CD4-positive, alpha-beta T cell treated with Interleukin-17A for 4 hours (primary cell): Measurements from ENCODE around the gene MYH16.
"Not testable (repeated sequence)": the region's sequence is repeated elsewhere in the genome, so short reads cannot be mapped to it uniquely, and the experiment has no call there.

ENCODE experiments used
- DNase-seq: peaks from one replicate; pipeline ENCODE4 v3.0.0-alpha.2; 2020; ENCODE audit warnings: mixed read lengths

The MYH16 gene

DNA sequence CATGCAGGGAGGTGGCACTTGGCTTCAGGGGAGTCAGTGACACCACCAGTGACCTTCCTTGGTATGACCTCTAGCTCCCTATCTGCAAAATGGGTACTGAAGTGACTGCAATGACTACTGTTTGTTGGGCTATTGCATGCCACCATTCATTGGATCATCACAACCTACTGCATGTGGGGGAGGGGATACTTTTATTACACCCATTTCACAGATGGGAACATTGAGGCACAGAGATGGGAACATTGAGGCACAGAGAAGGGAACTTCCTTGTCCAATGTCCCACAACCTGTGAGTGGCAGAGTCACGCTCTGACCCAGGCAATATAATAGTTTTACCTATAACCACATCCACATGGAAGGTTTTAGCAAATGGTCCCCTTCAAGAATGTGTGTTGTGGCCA, 12.2 kb upstream of the MYH16 start:
- DNase-seq: no peak

DNA sequence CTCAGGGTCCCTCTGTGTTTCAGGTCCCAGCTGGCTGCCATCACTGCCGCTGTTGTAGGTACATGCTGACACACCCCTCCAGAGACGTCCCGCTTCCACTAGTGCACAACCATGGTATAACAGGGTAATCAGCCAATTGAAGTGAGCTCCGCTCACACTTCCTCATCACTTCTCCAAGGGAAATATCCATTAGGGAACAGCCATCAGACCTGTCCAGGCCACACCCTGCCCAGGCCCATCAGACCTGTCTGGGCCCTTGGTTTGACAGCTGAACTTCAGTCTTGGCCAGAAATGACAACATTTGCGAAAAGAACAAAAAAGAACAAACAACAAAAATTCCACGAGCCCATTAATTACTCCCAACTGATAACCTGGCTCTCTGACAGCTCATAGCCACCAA, 11.0 kb upstream of the MYH16 start:
- no peak for DNase-seq

DNA sequence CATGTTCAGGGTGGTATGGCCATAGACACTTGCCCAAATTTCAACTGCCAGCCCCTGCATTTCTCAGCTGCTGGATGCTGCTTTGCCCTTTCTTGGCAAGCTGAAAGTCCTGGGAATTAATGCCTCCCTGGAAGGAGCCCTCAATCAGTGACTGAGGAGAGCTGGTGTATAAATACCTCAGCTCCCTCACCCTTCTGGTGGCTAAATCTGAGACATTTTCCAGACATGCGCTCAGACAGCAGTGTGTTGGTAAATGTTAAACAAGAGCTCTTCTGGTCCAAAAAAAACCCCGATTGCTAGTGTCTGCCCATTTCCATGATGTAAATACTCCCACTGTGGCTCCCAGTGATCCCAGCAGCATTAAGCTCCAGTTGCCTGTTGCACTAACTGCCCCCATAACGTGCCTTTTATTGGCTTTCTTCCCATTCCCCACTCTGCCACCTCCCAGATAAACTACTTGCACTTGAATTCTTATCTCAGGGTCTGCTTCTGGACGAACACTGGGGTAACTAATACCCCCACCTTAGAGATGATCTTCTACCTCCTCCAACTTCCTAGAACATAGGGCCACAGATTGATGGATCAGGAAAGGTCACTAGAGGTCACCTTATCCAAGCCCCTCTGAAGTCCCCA, 6.7 kb upstream of the MYH16 start:
- DNase-seq: no peak

DNA sequence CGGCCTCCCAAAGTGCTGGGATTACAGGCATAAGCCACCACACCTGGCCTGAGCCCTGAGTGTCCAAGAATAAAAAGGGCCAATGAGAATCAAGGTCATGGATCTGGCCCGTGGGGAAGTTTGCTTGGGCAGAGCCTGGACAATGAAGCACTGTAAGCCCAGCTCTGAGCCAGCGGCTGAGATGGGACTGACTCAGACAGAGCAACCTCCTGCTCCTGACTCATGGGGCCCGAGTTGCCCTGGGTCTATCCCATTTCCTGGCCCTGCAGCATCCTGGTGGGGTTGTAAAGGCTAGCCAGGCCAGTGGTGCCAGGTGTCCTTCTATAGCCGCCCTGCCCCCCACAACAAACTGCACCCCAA, 5.2 kb upstream of the MYH16 start:
- DNase-seq: no peak

DNA sequence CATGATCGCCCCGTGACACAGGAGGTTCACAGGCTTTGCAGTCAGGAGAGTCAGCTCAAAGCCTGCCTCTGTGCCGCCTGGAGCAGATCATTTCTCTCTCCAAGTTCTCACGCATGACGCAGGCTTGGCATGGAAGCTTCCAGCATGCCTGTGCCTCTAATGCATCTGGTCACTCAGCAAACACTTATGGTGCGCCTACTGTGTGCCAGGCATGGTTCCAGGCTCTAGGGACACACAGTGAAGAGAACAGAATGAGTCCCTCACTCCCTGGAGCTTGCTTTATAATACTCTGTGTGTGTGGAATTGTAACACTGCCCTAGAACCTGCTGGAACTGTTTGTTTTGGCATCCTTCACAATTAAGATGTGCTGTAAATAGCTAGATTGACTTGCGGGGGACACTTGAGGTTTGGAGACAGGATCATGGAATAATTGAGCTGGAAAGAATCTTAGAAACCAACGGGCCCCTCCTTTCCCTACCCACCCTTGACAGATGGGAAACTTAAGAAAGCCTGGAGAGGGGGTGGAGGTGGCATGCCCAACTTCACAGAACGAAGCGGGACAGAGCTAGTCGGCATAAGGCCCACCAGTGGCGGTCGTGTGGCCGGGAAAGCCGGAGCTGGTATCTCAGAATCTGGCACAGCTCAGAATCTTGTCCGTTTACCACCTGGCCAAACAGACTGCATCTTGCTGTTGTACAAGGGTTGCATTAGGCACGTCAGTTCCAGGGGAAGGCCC, 4.6 kb upstream of the MYH16 start:
- DNase-seq: no peak

DNA sequence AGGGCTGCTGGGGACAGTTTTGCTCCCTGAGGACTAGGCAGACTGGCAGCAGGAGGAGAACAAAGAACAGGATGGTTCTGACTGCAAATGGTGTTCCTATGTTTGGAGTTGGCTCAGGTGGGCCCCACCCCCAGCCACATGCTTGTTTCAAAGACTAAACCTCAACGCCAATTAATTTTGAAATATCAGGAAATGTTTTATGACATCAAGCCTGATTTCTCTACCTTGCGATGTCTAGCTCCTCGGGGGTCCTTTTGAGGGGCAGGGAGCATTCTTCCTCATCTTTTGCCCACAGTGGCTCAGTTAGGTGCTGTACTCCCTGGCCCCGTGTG, 4.1 kb upstream of the MYH16 start:
- DNase-seq: no peak

DNA sequence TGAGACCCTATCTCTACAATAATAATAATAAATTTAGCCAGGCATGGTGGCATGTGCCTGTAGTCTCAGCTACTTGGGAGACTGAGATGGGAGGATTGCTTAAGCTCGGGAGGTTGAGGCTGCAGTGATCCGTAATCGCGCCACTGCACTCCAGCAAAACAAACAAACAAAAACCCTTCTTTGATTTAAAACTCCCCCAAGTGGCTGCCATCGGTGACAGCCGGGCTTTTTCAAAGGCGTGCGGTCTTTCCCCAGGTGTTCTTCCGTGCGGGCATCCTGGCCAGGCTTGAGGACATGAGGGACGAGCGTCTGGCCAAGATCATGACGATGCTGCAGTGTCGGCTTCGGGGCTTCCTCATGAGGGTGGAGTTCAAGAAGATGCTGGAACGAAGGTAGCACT, 1.9 kb upstream of the MYH16 start:
- DNase-seq: no peak

DNA sequence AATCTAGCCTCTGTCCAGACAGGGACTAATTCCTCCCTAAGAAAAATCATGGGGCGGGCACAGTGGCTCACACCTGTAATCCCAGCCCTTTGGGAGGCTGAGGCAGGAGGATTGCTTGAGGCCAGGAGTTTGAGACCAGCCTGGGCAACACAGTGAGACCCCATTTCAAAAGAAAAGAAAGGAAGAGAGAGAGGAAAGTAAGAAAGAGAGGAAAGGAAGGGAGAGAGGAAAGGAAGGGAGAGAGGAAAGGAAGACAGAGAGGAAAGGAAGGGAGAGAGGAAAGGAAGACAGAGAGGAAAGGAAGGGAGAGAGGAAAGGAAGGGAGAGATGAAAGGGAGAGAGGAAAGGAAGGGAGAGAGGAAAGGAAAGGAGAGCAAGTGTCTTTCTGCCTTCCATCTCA, 922 bp downstream of the MYH16 start:
- not testable (repeated sequence) for DNase-seq

DNA sequence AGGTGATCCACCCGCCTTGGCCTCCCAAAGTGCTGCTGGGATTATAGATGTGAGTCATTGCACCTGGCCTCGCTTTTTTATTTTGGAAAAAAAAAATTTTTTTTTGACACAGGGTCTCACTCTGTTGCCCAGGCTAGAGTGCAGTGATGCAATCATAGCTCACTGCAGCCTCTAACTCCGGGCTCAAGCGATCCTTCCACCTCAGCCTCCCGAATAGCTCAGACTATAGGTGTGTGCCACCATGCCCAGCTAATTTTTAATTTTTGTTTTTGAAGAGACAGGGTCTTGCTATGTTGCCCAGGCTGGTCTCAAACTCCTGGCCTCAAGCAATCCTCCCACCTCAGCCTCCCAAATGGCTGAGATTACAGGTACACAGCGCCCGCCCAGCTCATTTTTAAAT, 2.3 kb downstream of the MYH16 start:
- not testable (repeated sequence) for DNase-seq

DNA sequence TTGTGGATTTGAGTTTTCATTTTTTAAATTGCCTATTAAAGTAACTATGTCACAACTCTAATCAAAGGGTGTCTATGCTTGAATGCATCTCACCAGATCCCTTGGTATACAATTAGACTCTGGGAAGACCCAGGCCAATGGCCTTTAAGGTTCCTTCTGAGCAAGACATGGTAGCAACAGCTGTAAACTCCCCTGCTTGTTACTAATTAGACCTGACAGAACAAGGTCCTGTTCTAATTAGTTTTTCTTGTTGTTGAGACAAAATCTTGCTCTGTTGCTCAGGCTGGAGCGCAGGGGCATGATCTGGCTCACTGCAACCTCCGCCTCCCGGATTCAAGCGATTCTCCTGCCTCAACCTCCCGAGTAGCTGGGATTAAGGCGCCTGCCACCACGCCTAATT, 2.9 kb downstream of the MYH16 start:
- DNase-seq: no peak

DNA sequence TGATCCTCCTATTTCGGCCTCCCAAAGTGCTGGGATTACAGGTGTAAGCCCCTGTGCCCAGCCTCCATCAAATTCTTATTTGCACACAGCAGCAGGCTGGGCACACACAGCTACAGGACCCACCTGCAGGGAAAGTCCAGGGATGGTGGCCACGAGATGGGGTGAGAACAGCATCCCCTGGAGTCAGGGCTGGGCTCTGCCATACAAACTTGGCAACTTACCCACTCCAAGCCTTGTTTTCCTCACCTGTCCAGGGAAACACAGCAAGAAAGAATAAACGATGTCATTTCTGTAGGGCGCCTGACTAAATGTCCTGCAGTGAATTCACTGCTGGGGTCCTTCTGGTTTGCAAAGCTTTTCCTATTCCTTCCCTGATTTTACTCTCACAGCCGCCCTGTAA, 5.5 kb downstream of the MYH16 start:
- no peak for DNase-seq

DNA sequence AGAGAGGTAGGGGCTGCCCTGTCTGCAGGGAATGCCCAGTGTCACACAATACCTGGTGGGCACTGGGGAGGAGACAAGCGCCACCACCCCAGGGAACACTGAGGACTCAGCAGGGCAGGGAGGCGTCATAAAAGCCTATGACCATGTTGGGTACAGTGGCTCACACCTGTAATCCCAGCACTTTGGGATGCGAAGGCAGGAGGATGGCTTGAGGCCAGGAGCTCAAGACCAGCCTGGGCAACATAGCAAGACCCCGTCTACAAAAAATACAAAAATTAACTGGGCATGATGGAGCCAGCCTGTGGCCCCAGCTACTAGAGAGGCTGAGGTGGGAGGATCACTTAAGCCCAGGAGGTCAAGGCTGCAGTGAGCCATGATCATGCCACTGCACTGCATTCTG, 11.5 kb downstream of the MYH16 start:
- DNase-seq: not testable (repeated sequence)

DNA sequence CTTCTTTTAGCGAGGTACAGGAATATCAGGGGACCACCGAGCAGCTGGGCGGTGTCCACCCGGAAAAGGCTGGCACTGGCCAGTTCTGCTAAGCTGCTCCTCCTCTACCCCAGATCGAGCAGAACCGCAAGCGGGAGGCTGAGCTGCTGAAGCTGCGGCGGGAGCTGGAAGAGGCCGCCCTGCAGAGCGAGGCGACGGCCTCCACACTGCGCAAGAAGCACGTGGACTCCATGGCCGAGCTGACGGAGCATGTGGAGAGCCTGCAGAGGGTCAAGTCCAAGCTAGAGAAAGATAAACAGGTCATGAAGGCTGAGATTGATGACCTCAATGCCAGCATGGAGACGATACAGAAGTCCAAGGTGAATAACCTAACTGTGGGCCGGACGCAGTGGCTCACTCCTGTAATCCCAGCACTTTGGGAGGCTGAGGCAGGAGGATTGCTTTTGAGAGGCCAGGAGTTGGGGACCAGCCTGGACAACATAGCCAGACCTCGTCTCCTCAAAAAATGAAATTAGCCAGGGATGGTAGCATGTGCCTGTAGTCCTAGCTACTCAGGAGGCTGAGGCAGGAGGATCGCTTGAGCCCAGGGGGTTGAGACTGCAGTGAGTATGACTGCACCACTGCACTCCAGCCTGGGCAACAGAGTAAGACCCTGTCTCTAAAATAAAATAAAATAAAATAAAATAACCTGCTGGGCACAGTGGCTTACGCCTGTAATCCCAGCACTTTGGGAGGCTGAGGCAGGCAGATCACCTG, 15.3 kb downstream of the MYH16 start:
- no peak for DNase-seq

DNA sequence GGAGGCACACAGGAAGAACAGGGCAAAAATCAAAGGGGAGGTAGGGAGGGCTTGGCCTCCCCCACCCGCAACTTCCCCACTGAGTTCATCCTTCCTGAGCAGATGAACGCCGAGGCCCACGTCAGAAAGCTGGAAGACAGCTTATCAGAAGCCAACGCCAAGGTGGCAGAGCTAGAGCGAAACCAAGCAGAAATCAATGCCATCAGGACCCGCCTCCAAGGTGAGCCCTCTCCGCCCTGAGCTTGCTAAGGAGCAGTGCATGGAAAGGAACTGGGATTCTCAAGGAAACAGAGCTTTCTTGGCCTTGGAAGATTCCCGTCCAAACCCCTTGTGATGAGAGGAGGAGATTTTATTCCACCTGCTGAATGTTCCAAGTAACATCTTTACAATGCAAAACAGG, 16.5 kb downstream of the MYH16 start:
- no peak for DNase-seq

DNA sequence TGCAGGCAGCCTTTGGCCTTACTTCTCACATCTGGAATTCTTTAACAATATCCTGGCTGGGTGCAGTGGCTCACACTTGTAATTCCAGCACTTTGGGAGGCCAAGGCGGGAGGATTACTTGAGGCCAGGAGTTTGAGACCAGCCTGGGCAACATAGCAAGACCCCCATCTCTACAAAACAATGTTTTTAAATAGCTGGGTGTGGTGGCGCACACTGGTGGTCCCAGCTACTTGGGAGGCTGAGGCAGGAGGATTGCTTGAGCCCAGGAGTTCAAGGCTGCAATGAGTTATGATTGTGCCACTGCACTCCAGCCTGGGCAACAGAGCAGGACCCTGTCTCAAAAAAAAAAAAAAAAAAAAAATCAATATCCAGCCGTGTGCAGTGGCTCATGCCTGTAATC, 17.5 kb downstream of the MYH16 start:
- DNase-seq: not testable (repeated sequence)

DNA sequence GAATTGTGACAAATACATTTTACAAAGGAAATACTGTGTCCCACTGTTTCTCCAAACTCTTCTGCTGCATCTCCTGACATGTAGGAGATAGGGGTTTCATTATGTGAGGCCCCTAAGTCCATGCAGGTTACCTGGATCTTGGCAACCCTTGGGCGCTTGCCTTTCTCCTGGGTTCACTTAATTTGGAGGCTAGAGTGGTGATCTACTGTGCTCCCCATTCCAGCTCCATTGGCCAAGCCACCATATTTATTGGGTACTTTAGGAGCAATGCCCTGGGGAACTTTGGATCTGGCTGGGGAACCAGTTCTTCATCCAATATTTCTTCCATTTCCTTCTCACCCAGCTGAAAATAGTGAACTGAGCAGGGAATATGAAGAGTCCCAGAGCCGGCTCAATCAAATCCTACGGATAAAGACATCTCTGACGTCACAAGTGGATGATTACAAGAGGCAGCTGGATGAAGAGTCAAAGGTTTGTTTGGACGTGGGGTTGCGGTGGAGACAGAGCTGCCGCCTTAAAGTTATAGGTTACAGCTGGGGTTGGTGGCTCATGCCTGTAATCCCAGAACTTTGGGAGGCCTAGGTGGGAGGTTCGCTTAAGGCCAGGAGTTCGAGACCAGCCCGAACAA, 18.5 kb downstream of the MYH16 start:
- DNase-seq: no peak

DNA sequence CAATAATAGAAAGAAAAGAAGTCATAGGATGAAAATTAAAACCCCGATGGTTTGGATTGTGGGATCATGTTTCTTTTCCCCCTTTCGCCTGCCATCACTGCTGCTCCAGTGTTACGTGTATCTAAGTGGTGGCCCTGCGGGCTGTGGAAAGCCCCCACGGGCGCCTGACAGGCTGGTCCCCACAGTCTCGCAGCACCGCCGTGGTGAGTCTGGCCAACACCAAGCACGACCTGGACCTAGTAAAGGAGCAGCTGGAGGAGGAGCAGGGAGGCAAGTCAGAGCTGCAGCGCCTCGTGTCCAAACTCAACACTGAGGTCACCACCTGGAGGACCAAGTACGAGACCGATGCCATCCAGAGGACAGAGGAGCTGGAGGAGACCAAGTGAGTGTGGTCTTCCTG, 19.5 kb downstream of the MYH16 start:
- DNase-seq: no peak

DNA sequence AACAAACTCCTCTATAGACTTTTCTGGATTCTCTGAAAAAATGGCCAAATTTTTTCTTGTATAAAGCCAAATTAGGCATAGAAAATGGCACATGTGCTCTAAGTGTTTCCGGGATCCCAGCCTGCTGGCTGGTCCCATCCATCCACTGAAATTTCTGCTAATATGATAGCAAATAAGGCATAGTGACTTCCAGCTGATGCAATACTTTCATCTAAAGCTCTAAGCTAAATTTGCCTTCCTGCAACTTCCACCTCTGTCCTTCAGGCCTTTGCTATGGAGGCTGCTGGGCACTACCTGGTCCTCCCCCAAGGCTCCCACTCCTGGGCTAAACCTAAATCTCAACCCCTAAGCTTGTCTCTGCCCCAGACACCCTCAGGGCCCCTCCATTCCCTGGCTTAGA, 20.5 kb downstream of the MYH16 start:
- no peak for DNase-seq

DNA sequence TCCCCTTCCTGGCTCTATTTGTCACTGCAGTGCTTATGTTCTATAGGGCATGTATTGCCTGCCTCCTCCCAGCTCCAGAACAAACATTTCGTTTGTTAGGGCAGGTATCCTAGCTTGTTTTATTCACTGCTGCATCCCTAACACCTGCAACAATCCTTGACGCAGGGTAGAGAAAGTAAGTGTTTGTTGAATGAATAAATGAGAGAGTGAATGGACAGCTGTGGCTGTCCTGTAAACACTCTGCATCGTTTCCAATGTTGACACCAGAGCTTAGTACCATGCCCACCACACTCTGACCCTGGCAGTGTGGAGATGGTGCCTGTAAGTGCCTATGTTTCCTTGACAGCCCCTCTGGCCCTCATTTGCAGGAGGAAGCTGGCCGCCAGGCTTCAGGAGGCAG, 21.0 kb downstream of the MYH16 start:
- DNase-seq: no peak

DNA sequence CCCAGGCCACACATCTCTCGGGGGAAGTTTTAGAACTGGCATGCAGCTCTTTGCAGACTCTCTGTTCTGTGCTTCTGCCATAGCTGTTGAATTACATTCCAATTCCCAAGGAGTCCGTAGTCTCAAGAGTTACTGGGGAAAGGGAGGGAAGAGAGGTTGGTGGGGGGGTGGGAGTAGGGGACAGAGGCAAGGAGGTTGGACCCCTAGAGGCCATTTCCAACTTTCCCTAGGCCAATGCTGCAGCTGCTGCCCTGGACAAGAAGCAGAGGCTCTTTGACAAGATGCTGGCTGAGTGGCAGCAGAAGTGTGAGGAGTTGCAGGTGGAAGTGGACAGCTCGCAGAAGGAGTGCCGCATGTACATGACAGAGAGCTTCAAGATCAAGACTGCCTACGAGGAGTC, 23.8 kb downstream of the MYH16 start:
- DNase-seq: no peak

DNA sequence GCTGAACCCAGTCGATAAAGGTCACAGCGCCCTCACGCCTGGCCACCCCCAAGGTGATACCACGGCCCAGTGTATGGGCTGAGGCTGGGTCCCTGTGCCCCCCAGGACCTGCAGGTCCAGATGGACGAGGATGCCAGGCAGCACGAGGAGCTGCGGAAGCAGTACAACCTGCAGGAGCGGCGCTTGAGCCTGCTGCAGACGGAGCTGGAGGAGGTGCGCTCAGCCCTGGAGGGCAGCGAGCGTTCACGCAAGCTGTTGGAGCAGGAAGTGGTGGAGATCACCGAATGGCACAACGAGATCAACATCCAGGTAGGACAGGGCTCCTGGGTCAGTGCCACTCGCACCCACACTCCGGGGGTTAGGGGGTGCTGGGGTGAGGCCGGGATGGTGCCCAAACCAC, 28.9 kb downstream of the MYH16 start:
- no peak for DNase-seq

DNA sequence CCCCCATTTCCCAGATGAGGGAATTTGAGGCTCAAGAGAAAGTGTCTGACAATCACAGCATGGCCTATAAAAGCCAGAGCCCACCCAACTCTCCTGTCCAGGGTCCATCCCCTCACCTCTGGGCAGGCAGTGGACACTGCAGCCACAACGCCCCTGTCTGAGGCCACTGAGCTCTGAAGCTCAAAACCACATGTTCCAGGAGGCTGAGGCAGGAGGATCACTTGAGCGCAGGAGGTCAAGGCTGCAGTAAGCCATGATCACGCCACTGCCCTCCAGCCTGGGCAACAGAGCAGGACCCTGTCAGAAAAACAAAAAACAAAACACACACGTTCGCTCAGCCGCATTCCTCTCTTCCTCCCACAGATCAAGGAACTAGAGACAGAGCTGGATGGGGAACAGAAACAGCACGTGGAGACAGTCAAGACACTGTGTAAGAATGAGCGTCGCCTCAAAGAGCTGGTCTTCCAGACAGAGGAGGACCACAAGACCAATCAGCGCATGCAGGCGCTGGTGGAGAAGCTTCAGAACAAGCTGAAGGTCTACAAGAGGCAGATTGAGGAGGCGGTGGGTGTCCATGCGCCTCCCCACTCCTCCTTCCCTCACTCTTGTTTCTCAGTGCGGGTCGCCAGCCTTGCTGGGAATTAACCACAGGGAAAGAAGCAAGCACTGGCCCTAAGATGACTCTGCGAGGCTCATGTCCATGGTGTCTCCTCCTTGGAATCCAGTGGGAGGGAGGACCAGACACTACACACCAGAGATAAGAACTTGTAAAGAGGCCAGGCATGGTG, 33.0 kb downstream of the MYH16 start:
- DNase-seq: no peak

DNA sequence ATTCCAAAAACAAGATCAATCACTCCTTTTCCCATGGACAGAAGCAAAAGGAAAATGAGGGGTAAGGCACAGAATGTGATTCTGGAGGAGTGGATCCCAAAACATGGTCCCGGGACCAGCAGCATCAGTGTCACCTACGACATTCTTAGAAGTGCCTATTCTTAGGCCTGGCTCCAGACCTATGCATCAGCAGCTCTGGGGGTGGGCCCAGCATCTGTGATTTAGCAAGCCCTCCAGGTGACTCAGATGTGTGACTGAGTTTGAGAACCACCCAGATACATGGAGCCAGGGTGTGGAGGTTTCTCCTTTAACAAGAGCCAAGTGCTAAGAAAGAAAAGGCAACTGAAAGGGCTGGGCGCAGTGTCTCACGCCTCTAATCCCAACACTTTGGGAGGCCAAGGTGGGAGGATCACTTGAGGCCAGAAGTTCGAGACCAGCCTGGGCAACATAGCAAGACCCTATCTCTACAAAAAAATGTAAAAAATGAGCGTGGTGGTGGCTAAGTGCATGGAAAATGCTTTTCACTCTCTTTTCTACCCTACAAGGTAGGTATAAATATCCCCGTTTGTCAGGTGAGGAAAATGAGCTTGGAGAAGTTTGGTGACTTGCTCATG, 35.9 kb downstream of the MYH16 start:
- no peak for DNase-seq
